GM19328 (cell line): ENCODE results near the gene AFP.

Experiments
- ATAC-seq: cut with Tn5 transposase; IDR thresholded peaks from one replicate; pipeline ENCODE4 v1.9.1; 2021; ENCODE audit warnings: mild to moderate bottlenecking, moderate library complexity; ENCODE audit not compliant: unreplicated experiment

AFP gene

DNA sequence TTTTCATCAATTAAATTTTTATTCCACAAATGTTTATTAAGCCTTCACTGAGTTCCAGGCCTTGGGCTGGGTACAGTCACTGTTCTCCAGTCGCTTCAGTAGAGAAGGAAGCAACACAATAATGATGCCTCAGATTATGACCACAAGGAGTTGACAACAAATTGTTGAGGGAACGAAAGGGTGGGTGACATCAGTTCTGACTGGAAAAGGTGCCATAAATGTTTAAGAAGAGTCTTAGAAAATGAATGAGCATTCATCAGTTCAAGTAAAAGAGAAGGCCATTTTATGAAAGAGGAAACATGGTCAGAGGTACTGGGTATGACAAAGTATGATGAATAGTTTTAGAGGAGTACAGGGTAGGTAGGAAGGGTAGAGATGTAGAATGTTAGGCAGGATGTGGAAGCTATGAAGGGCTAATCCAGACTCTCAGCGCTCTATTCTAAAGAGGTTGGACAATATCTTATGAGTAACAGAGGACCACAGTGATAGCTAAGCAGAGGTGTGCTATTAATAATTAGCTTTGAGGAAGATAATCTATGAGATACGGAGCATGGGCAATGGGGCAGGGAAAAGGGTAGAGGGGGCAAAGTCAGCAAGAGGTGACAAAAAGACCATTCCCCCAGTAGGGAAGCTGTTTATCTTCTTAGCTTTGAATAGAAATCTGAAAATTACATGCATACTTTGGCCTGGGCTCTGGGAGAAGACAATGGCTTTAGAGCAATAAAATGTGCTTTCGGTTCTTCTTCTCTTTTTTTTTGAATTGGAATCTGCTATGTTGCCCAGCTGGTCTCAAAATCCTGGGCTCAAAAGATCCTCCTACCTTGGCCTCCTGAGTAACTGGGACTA lies 20.4 kb downstream of the AFP start:
- ATAC-seq = no peak

DNA sequence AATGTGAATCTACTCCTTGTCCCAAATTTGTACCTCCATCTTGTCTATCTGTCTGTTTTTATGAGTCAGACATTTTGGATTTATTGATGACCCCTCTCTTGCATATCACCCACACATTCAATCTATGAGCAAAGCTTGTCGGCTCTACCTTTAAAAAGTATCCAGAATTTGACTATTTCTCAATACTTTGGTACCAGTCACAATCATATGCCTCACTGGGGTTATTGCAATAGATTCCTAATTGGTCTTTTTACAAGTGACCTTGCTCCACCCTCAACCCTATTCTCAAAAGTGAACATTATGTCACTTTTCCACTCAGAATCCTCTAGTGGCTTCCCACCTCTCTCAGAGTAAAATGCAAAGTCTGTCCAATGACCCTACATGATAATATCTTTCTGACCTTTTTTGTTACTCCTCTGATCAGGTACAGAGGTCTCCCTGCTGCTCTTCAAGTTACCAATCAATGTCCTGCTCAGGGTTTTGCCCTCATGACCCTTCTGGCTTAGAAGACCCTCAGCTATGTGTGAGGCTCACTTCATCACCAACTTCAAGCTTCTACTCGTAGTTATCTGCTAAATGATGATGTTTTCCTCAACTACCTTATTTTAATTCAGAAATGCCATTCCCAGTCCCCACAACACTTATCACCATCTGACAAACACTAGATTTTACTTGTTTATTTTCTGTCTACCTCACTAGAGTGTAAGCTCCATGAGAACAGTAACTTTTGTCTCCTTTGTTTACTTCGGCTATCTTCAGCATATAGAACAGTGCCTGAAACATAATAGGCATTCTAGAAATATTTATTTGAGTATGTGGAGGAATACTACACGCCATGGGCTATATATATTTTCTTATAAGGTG lies 22.4 kb downstream of the AFP start:
- ATAC-seq = no peak

DNA sequence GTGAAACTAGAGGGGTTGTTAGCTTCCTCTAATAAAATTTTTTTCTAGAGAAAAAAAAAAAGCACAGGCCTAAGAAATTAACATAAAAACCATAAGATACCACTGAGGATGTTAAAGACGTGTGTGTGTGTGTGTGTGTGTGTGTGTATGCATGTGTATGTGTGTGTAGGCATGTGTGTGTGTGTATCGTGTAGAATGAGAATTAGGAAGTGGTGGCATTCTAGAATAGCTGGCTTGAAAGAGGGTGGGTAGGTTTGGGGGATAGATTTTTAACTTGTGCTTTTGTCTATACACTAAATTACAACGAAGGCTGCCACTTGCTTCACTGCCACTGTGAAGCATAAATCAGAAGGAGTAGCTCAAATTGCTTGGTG lies 23.0 kb downstream of the AFP start:
- ATAC-seq = no peak

DNA sequence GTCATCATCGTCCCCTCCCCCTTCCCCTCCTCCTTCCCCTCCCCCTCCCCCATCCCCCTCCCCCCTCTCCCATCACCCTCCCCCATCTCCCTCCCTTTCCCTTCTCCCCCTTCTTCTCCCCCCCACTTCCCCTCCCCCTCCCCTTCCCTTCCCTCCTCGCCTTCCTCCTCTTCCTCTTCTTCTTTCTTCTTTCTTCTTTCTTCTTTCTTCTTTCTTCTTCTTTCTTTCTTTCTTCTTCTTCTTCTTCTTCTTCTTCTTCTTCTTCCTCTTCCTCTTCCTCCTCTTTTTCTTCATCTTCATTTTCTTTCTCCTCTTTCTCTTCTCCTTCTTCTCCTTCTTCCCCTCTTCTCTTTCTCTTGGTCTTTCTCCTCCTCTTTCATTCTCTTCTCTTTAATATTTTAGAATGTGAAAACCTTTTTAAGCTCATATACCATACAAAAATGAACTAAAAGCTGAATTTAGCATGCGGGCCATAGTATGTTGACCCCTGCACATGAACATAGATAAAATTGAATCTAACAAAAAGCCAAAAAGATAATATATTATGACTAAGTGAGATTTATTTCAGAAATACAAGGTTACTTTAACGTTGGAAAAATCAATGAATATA lies 25.0 kb downstream of the AFP start:
- no peak for ATAC-seq

DNA sequence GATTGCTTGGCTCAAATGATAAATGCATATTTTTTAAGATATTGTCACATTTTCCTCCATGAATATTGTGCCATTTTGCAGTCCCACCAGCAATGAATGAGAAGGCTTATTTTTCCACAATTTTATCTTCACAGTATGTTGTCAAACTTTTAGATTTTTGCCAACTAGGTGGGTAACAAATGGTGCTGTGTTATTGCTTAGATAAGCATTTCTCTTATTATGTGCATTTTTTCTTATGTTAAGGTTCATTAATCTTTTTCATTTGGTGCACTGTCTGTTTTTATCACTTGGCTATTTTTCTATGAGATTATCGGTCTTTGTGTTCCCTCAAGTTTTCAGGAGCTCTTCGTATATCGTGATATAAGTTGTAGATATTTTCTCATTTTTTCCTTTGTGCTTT lies 32.1 kb downstream of the AFP start:
- ATAC-seq = no peak

DNA sequence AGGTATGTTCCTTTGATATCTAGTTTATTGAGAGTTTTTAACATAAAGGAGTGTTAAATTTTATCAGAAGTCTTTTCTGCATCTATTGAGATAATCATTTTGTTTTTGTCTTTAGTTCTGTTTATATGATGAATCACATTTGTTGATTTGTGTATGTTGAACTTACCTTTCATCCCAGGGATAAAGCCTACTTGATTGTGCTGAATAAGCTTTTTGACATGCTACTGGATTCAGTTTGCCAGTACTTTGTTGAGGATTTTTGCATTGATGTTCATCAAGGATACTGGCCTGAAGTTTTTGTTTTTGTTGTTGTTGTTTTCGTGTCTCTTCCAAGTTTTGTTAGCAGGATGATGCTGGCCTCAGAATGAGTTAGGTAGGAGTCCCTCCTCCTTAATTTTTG lies 34.7 kb downstream of the AFP start:
- no peak for ATAC-seq

DNA sequence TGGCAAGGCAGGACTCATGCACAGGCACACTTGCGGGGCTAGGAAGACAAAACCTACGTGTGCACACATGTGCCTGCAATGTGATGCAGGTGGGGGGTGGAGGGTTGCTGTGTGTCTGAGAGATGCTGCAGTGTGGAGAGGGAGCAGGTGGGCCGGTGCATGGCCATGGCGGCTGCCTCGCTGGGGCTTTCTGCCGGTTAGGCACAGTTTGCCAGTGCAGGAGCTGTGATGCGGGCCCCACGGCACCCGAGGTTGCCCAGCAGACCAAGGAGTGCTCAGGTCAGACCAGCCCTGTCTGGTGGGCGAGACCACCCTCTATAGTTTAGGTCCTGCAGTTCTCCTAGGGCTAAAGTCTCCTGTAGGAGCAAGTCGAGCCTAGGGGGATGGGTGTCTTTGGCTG lies 41.2 kb downstream of the AFP start:
- ATAC-seq = no peak

DNA sequence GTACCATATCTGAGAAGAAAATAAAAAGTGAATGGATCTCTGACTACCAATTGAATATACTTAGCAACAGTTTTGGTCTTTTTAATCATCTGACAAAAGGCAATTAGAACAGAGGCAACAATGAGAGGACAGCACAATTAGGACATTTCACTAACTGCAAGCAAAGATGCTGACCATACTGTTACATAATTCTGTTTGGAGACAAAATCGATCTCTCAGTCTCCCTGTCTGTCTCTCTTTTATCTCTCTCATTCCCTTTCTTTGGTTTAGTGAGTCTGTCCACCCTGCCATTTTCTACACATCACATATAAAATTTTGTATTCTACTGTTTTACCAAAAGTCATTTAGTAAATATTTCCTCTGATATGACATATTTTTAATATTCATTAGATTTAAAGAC lies 43.3 kb downstream of the AFP start:
- ATAC-seq = no peak

DNA sequence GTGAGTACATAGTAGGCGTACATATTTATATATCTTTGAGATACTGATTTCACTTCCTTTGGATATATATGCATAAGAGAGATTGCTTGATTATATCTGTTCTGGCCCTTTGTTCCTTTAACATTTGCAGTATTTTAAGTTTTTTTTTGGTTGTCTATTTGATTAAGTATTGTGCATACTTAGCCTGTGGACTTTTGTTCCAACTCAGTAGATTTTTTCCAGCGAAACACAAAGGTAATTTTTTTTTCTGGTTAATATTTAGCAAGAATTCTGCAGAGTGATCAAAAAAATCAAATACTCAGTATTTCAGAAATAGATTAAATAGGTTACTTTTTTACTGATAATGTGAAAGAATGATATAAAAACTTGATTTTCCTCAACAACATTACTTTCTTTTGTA lies 45.3 kb downstream of the AFP start, which contains the start of gene AFM:
AFM (plus strand) TSS at position 388 of the 400 bp plus-strand sequence. CDS start 31 bp downstream, outside the sequence.
- no peak for ATAC-seq

DNA sequence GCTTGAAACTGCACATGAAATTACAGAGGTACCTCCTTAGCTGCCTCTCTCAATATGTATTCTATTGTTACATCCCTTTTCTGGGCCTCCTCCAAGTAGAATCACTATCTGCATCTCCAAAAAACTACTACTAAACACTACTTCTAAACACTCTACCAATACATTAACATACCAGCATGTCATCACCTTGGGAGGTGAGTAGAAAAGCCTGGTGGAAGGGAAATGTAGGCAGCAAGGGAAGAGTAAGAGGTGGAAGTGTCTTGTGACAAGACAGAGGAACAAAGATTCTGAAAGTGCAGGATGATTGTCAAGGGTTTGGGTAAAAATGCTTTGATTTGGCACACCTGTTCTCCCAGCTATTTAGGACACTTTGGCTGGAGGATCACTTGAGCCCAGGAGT lies 49.1 kb downstream of the AFP start:
- ATAC-seq = no peak

DNA sequence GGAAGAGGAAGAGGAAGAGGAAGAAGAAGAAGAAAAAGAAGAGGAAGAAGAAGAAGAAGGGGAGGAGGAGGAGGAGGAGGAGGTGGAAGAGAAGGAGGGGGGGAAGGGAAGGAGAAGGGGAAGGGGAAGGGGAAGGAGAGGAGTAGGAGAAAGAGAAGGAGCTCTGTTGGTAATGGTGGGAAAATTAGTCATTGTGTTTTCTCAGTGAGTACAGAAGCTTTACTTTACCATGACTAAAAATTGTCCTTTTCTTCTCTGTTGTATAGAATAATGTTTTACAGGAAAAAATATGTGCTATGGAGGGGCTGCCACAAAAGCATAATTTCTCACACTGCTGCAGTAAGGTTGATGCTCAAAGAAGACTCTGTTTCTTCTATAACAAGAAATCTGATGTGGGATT lies 49.6 kb downstream of the AFP start:
- no peak for ATAC-seq

DNA sequence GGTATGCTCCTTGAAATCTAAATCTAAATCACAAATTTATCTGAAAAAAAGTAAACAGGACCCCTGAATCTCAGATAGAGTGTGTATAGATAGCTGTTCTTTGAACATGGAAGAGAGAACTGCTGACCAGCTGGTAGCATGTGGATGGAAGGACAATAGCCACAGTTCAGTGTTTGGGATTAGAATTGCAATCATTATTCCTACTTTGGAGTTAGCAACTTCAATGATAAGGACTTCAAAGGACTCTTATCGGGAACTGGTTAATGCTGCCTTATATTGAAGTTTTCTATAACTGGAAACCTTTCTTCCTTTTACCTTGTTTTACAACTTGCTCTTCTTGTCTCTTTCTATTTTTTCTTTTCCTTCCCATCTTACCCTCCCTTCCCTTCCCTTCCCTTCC lies 50.5 kb downstream of the AFP start:
- no peak for ATAC-seq

DNA sequence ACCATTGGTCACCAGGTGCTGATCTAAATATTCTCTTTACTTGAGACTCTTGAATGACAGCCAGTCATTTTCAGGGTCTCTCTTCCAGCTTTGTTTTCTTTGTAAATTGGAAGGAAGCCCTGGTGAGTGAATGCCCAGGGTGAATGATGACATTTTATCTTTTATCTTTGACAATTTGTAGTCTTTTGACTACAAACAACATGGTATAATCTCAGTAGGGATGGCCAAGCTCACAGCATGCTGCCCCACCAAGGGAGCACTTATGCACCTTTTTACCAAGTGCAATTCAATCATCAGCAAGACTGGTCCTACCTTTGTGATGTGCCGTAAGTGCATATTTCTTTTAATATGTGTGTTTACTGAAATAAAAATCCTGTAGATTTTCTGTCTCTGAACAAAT lies 51.2 kb downstream of the AFP start:
- no peak for ATAC-seq

DNA sequence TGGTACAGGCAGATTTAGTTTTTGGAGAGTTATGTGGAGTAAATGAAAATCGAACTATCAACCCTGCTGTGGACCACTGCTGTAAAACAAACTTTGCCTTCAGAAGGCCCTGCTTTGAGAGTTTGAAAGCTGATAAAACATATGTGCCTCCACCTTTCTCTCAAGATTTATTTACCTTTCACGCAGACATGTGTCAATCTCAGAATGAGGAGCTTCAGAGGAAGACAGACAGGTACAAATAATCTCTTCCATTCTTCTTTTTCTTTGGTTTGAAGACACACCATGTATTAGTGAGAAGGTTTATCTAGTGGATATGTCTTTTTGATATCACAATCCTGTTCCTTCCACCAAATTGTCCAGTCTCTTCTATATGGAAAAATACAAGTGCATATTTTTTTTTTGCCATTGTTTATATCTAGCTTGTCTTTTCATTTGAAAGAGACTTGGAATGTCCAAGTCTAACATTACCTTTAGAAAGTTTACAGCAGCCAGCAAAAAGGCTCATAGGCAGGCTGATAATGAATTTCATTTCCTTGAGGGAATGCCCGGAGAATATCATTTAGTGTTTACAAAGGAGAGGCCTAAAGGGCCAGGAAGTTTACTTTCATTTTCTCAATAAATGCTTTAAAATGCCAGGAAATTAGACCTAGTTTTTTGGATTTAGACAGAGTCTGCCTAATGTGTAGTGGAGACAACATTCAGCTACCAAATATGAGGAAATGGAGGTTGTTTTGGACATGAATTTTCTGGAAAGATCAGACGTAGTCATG lies 64.2 kb downstream of the AFP start:
- ATAC-seq = no peak

DNA sequence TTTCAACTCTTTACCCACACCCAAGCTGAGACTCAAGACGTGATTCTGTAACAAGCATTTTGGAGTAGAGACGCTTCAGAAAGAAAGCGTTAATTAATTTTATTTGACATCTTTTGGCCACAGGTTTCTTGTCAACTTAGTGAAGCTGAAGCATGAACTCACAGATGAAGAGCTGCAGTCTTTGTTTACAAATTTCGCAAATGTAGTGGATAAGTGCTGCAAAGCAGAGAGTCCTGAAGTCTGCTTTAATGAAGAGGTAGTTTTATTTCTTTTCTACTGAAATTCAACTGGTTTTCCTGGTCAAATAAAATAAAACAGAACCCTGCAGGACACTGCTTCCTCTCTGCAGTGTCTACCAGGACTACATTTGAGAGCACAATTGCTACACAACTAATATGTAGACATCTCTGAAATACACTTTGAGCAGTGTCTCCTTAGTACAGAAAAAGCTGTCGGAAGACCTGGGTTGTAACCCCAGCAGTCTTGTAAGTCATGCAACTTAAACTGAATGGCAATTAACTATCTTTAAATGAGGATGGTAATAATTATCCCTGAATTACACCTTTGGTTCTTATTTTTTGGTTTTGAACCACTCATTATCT lies 65.7 kb downstream of the AFP start:
- no peak for ATAC-seq

DNA sequence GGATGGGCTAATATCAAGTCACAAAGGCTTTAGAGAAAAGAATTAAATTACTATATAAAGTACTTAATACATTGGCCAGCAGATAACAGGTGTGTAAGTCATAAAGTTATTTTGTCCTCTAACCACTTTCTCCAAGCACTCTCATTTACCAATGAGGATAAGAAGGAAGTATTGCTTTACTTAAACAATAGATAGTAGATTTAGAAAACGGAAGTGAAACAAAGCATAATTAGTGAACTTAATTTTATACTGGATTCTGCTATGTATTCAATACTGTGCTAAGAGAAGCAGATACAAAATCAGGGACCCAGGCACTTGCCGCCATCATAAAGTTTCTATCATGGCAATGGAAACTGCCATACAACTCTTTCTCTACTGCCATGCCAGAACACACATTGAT lies 69.5 kb downstream of the AFP start:
- no peak for ATAC-seq
